PFSK-1 (cell line): Measurements from ENCODE around the gene SVOPL.

Experiments
- FOXP2 ChIP-seq: optimal IDR thresholded peaks from 2 replicates; pipeline ENCODE3; 2011; ENCODE audit warnings: borderline replicate concordance, control low read depth, inconsistent platforms; ENCODE audit not compliant: insufficient read depth; ENCODE audit errors: extremely low read length, extremely low read depth
- POLR2AphosphoS5 ChIP-seq: IDR thresholded peaks from 2 replicates; pipeline ENCODE4 v1.6.1; 2012; ENCODE audit warnings: low read depth, mild to moderate bottlenecking, control low read depth, low read length, moderate library complexity
- SIN3A ChIP-seq: IDR thresholded peaks from 2 replicates; pipeline ENCODE4 v1.6.1; 2012; ENCODE audit warnings: mild to moderate bottlenecking, low read length, moderate library complexity, borderline replicate concordance; ENCODE audit not compliant: insufficient read depth
- TAF1 ChIP-seq: IDR thresholded peaks from 2 replicates; pipeline ENCODE4 v1.6.1; 2012; ENCODE audit warnings: low read length, control low read depth, borderline replicate concordance; ENCODE audit not compliant: insufficient read depth
- TF ChIP-seq, protein P1 (sequence below), 2 experiments: IDR thresholded peaks; 2 replicates each; pipeline versions ENCODE4 v1.6.1 to v1.8.0; 2011 to 2012; ENCODE audit warnings: low read depth in 2 of 2, low read length in 2 of 2, control low read depth in 1 of 2, inconsistent platforms in 1 of 2, mild to moderate bottlenecking in 1 of 2, moderate library complexity in 1 of 2; ENCODE audit not compliant: insufficient read depth in 1 of 2

Gene SVOPL

DNA sequence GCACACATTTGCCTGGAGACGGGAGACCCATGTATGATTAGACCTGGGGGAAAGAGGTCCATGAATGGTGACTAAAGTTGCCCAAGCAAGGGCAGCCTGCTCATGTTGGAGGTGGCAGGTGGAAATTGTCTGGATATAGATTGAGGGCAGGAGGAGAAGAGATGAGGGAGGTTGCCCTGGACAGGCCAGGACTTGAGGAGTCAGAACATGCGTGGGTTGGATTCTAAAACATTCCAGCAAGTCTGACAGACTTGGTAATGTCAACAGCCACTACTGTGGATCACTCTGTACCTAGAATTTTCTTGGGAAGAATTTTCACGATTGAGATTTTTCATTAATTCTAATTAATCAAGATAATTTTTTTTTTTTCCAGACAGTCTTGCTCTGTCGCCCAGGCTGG lies 19.1 kb upstream of the SVOPL start:
- TF ChIP-seq POLR2AphosphoS5 (no peak), SIN3A (no peak), FOXP2 (no peak), TAF1 (no peak)
- TF ChIP-seq, protein P1, sequence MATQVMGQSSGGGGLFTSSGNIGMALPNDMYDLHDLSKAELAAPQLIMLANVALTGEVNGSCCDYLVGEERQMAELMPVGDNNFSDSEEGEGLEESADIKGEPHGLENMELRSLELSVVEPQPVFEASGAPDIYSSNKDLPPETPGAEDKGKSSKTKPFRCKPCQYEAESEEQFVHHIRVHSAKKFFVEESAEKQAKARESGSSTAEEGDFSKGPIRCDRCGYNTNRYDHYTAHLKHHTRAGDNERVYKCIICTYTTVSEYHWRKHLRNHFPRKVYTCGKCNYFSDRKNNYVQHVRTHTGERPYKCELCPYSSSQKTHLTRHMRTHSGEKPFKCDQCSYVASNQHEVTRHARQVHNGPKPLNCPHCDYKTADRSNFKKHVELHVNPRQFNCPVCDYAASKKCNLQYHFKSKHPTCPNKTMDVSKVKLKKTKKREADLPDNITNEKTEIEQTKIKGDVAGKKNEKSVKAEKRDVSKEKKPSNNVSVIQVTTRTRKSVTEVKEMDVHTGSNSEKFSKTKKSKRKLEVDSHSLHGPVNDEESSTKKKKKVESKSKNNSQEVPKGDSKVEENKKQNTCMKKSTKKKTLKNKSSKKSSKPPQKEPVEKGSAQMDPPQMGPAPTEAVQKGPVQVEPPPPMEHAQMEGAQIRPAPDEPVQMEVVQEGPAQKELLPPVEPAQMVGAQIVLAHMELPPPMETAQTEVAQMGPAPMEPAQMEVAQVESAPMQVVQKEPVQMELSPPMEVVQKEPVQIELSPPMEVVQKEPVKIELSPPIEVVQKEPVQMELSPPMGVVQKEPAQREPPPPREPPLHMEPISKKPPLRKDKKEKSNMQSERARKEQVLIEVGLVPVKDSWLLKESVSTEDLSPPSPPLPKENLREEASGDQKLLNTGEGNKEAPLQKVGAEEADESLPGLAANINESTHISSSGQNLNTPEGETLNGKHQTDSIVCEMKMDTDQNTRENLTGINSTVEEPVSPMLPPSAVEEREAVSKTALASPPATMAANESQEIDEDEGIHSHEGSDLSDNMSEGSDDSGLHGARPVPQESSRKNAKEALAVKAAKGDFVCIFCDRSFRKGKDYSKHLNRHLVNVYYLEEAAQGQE (IDR thresholded peaks at IDR 0.05; ENCODE audit: insufficient read depth in 1 of 2, low read depth in 2 of 2, low read length in 2 of 2) = no peak

- TF ChIP-seq FOXP2 = no peak
- no peak for TF ChIP-seq SIN3A
- no peak for TF ChIP-seq TAF1
- no peak for TF ChIP-seq POLR2AphosphoS5
- TF ChIP-seq, protein P1 (IDR thresholded peaks at IDR 0.05; ENCODE audit: insufficient read depth in 1 of 2, low read depth in 2 of 2, low read length in 2 of 2) = no peak
Observed at GRCh38 chr7:138716889-138717288, 15.7 kb upstream of the SVOPL start.

- TF ChIP-seq, protein P1 (IDR thresholded peaks at IDR 0.05; ENCODE audit: insufficient read depth in 1 of 2, low read depth in 2 of 2, low read length in 2 of 2) = no peak
- TF ChIP-seq TAF1 (no peak), SIN3A (no peak), POLR2AphosphoS5 (no peak), FOXP2 (no peak)
Observed at GRCh38 chr7:138713191-138713590, 12.0 kb upstream of the SVOPL start.

DNA sequence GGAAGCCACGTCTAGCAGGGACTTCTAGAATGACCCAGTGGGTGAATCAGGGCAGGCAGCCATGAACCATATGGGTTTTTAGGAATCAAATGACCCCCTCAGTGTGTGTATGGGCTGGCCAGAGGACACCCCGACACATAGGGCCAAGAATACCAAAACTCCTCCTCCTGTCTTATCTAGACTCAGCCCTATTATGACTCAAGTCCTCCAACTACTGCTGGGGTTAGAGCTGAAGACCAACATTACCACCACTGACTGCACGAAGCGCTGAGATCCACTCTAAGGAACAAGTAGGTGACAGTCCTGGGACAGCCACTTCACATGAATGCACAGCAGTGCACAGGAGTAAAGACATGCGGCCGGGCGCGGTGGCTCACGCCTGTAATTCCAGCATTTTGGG lies 11.5 kb upstream of the SVOPL start:
- TF ChIP-seq, protein P1 (IDR thresholded peaks at IDR 0.05; ENCODE audit: insufficient read depth in 1 of 2, low read depth in 2 of 2, low read length in 2 of 2) = no peak
- TF ChIP-seq FOXP2 (no peak), TAF1 (no peak), SIN3A (no peak), POLR2AphosphoS5 (no peak)
